K562 (cell line): ENCODE results near the gene AFG1L. TPM values are rescaled to one million over a fixed set of nuclear protein-coding genes. Genes with fewer than 3 reads are reported as not detected.

ENCODE experiments used
- ATF4 ChIP-seq: fragments of 450-650 bp; formaldehyde crosslinking; IDR thresholded peaks from 2 replicates; pipeline ENCODE4 v1.4.0; 2022; ENCODE audit warnings: mild to moderate bottlenecking, moderate library complexity
- FOXA3 ChIP-seq, 2 experiments: fragments of 450-650 bp in 1 of 2; sonication (generic) in 1 of 2; formaldehyde crosslinking; IDR thresholded peaks in 1 of 2; conservative IDR thresholded peaks in 1 of 2; 2 replicates each; pipeline versions ENCODE4 v1.4.0 to v1.8.0; 2020 to 2022; ENCODE audit warnings: mild to moderate bottlenecking in 2 of 2, missing genetic modification reagents in 1 of 2
- IFI16 ChIP-seq: fragments of 250-450 bp; sonication (Bioruptor Pico); IDR thresholded peaks from 2 replicates; pipeline ENCODE4 v2.1.2; 2022; ENCODE audit warnings: mild to moderate bottlenecking, inconsistent platforms
- KLF6 ChIP-seq: fragments of 250-450 bp; sonication (Bioruptor Pico); IDR thresholded peaks from 2 replicates; pipeline ENCODE4 v1.4.0; 2020; ENCODE audit warnings: mild to moderate bottlenecking, moderate library complexity, borderline replicate concordance
- PHF21A ChIP-seq: fragments of 450-650 bp; IDR thresholded peaks from 2 replicates; pipeline ENCODE4 v1.6.1; 2017; ENCODE audit warnings: low read depth, borderline replicate concordance
- PHF8 ChIP-seq: fragments of 200-600 bp; sonication (generic); IDR thresholded peaks from 2 replicates; pipeline ENCODE4 v1.6.1; 2012; ENCODE audit warnings: mixed run types, mild to moderate bottlenecking, inconsistent platforms, low read length, moderate library complexity, borderline replicate concordance
- RERE ChIP-seq: sonication (generic); formaldehyde crosslinking; IDR thresholded peaks from 2 replicates; pipeline ENCODE4 v1.8.0; 2023; ENCODE audit warnings: missing genetic modification reagents, mild to moderate bottlenecking, borderline replicate concordance
- RUNX1 ChIP-seq: sonication (generic); IDR thresholded peaks from 2 replicates; pipeline ENCODE4 v1.6.1; 2016; ENCODE audit warnings: antibody characterized with exemption, low read depth
- SPI1 ChIP-seq: IDR thresholded peaks from 2 replicates; pipeline ENCODE4 v1.6.1; 2011; ENCODE audit warnings: low read depth, low read length, control low read depth, borderline replicate concordance
- THAP7 ChIP-seq: fragments of 250-450 bp; sonication (Bioruptor Pico); IDR thresholded peaks from 2 replicates; pipeline ENCODE4 v1.5.0; 2021
- WHSC1 ChIP-seq: IDR thresholded peaks from one replicate; pipeline ENCODE4 v1.6.1; 2012; ENCODE audit warnings: low read length, control low read depth, inconsistent platforms
- ZBTB7A ChIP-seq: IDR thresholded peaks from 2 replicates; pipeline ENCODE4 v1.6.1; 2011; ENCODE audit warnings: low read depth, mild to moderate bottlenecking, low read length, moderate library complexity, borderline replicate concordance; ENCODE audit not compliant: control insufficient read depth
- ZNF431 ChIP-seq: sonication (generic); formaldehyde crosslinking; IDR thresholded peaks from 2 replicates; pipeline ENCODE4 v1.8.0; 2022; ENCODE audit warnings: mild to moderate bottlenecking, missing genetic modification reagents
- polyA plus RNA-seq, 8 experiments: library from polyadenylated mRNA; depleted of rRNA in 4 of 8; stranded (reverse) in 5 of 8; unstranded in 3 of 8; fragments of >200 nt; fragmentation: Nextera tagmentation in 2 of 8; fragmentation: Illumina TruSeq in 1 of 8; extraction: Ambion mirVana in 2 of 8; extraction: Trizol in 1 of 8; gene quantifications; 2 replicates each; pipeline versions ENCODE4 v1.2.1 to v1.2.3, GENCODE V29; 2011 to 2014; ENCODE audit warnings: inconsistent platforms in 1 of 8, missing spikeins in 1 of 8
- total RNA-seq, 7 experiments: library from RNA; depleted of rRNA in 6 of 7; stranded (reverse); fragments of >200 nt in 6 of 7; fragmentation: Illumina TruSeq in 2 of 7; extraction: Trizol in 2 of 7; gene quantifications; 2 replicates each; pipeline versions ENCODE4 v1.2.1 to v1.2.3, GENCODE V29; 2011 to 2021; ENCODE audit warnings: low replicate concordance in 1 of 7
- TF ChIP-seq, protein P1 (sequence below): fragments of 250-450 bp; sonication (Bioruptor Pico); IDR thresholded peaks from 2 replicates; pipeline ENCODE4 v1.5.0; 2021; ENCODE audit warnings: mild to moderate bottlenecking, moderate library complexity
- TF ChIP-seq, protein P2 (sequence below): fragments of 250-450 bp; sonication (Bioruptor Pico); IDR thresholded peaks from 2 replicates; pipeline ENCODE4 v1.5.0; 2021

The AFG1L gene
- total and polyA plus RNA-seq, 9 of the 15 experiments (the other 6 are each of a cell fraction or from before 2014, with no cell fraction given) = 2.2 to 15.5 (median 5.8) TPM

DNA sequence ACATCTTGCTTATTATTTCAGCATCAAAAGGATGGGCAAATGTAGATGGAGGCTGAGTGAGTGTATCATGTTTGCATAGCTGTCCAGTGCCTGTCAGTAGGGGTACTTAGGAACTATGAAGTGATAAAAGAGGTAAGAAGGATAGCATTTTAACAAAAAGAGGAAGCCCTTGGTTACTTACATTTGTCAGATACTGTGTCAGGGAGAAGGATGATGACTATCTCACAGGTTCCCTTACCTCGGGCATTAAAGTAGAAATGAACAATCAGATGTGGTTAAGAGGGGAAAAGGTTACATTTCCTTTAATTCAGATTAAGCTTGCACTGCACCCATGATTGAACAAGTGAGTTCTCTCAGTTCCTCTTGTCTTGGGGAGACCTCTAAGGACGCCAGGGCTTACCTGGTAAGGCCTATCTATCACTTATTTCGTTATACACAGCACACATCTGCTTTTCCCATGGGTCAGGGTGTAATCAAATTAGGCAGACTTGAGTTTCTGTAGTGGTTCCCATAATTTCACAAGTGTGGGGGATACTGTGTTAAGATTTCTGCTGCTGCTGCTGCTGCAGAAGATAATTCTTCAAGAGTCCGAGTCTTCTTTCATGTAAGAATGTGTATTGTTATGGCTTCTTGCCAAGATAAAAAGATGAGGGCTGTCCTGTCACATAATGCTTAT, 270.4 kb downstream of the AFG1L start (continued):
- TF ChIP-seq KLF6 (CRISPR knock-in tag) (no peak), ZBTB7A (no peak), ATF4 (CRISPR knock-in tag) (no peak), THAP7 (CRISPR knock-in tag) (no peak), PHF21A (no peak), IFI16 (CRISPR knock-in tag) (no peak), PHF8 (no peak), RERE (no peak), SPI1 (peak; percentile 95), FOXA3 (CRISPR knock-in tag; conservative IDR thresholded peaks at IDR 0.05 in 1 of 2, IDR thresholded peaks at IDR 0.05 in 1 of 2) (peak; percentile 93 to 97), ZNF431 (no peak), RUNX1 (no peak), WHSC1 (no peak)
- TF ChIP-seq, protein P1, sequence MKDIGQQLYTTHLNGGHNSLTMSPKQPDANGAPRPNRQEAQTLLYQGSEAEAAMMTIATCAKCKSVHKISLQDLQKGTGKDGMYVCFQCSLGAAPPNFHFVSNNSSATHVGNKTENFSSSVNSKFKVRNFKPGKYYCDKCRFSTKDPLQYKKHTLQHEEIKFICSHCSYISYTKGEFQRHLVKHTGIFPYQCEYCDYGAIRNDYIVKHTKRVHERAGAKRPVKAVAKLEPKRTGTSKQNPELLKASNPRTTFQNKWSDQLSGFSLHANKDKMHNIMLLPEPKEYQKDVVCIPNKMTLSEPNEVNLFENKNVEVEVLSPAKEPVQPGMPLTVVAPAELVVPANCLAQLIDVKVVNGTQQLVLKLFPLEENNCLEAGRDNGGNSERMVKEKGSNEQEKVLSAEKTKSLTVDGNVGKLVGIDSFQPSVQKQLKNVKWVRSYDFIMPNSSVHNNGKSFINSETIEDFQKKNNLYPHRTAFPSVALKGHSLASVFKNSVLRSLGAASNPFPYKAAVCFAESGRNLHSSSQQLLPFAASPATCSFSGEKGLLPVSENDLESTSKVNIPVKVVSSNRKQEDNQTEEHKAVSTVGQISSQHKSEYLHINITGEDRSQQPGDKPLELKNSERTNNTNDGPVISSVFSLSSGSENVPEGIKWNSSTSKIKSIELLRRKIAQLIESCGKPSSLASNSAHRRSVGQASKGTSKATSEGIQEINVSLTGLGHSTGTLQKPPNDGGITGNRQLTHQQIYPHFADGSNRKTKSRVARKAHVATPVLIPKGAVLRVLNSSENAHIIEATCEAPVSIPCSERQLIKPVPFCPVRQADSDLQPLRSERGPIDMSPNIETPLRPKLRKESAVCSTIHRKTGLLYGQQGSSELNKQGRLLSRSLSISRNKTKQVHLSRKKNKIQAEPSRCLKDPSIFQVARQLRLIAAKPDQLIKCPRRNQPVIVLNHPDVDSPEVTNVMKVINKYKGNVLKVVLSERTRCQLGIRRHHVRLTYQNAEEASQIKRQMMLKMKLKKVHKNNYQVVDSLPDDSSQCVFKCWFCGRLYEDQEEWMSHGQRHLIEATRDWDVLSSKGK = no peak
- TF ChIP-seq, protein P2, sequence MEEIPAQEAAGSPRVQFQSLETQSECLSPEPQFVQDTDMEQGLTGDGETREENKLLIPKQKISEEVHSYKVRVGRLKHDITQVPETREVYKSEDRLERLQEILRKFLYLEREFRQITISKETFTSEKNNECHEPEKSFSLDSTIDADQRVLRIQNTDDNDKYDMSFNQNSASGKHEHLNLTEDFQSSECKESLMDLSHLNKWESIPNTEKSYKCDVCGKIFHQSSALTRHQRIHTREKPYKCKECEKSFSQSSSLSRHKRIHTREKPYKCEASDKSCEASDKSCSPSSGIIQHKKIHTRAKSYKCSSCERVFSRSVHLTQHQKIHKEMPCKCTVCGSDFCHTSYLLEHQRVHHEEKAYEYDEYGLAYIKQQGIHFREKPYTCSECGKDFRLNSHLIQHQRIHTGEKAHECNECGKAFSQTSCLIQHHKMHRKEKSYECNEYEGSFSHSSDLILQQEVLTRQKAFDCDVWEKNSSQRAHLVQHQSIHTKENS (CRISPR knock-in tag) = no peak
